Mesenteric fat pad (tissue), 1 donor: ENCODE results near the gene BID. TPM values are rescaled to one million over a fixed set of nuclear protein-coding genes. Genes with fewer than 3 reads are reported as not detected.
"Not testable (repeated sequence)": the region's sequence is repeated elsewhere in the genome, so short reads cannot be mapped to it uniquely, and the experiment has no call there.

ENCODE experiments used
- DNase-seq: peaks from one replicate; pipeline ENCODE4 v3.0.0-alpha.2; 2020; ENCODE audit warnings: low spot score
- microRNA-seq: library from miRNA; unstranded; fragments of <30 nt; microRNA quantifications from one replicate; pipeline ENCODE4 v1.2.0, GENCODE V29; 2020; ENCODE audit warnings: borderline number of aligned reads
- total RNA-seq: library from RNA; stranded (reverse); fragmentation: NEBNext Ultra II Directional; extraction: Animal tissue kit (Norgen Biotek cat#: 25700); gene quantifications from one replicate; pipeline ENCODE4 v1.2.1, GENCODE V29; 2021
- donor health status: DM: yes; HTN: yes; CAD: no.

Gene BID
- total RNA-seq, 1 donor from 2014 or later: 30.6 TPM

GRCh38 chr22:17706947-17707346 is 67.3 kb downstream of the BID start:
- DNase-seq: no peak

- DNase-seq: no peak
Observed at GRCh38 chr22:17705951-17706900, 68.0 kb downstream of the BID start.

DNA sequence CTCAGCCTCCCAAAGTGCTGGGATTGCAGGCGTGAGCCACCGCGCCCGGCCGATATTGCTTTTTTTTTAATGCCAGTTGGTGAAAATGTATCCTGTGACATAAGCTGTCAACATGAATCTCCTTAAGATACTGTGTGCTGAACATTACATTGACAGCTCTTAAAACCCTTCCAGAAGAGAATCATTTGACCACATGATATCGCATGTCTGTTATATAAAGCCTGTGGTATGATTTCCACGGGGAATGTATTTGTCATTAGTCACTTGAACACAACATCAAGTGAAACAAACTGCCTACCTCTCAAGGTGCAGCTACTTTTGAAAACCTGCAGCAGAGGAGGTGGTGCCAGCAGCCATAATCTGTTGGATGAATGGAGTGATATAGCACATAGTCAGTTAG is 68.7 kb downstream of the BID start:
- no peak for DNase-seq

DNA sequence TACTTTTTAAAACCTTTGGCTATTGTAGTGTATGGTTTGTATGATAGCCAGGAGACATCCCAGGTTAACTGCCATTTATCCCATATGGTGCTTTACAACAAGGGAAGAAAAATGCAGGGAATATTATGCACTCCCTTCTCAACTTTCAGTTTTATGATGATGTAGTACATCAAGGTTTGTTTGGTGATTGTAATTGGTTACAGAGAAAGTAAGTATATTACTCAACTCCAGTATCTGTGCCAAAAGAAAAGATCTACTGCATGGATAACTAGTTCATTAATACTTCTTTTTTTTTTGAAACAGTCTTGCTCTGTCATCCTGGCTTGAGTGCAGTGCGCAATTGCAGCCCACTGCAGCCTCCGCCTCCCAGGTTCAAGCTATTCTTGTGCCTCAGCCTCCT is 70.5 kb downstream of the BID start:
- DNase-seq: no peak

- DNase-seq: no peak
Observed at GRCh38 chr22:17700778-17701177, 73.5 kb downstream of the BID start.

DNA sequence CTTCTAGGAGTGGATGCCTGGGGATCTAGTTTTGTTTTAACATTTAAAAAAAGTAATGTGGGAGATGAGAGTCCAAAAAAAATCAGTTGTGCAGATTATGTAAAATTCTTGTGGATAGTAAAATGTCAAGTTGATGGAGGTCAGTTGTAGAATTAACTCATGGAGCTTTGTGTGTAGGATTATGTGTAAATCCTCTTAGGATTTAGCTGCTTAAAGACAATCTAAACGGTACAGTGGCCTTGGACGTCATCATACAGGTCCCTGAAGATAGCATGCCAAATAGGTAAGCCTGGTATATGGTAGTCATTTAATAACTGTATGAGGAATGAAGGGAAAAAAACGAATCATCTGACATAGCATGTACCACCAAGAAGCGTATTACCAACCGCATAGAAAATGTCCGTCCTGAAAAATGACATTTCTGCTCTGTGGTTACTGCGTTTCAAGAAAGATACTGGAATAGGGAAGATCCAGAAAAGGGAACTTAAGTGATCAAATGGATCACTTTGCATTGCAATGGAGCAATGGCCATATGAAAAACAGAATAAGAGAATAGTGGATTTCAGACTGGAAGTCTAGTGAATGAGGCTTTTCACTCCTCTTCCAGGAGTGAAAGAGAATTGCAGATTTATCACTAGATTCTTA is 74.5 kb downstream of the BID start:
- DNase-seq: no peak

DNA sequence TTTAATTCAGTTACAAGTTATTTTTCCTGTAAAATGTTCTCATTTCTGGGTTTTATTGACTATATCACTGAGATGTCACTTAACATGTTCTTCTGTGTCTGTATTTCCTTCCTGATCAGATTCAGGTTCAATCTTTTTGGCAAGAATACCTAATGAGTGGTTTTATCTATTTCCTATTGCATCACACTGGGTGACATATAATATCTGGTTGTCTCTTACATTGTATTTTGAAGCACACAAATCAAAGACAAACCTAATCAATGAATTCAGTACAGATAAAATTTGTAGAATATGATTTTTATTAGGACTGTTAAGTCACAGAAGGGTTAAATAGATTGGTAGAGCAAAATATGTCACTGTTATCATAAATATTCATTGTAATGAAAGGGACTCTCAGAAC is 75.3 kb downstream of the BID start:
- no peak for DNase-seq

DNA sequence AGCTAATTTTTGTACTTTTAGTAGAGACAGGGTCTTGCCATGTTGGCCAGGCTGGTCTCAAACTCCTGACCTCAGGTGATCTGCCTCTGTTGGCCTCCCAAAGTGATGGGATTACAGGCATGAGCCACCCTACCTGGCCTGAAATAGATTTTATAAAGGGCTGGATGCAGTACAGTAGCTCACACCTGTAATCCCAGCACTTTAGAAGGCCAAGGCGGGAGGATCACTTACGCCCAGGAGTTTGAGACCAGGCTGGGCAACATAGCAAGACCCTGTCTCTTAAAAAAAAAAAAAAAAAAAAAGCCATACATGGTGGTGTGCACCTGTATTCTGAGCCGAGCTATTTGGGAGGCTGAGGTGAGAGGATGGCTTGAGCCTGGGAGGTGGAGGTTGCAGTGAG is 76.0 kb downstream of the BID start:
- not testable (repeated sequence) for DNase-seq

DNA sequence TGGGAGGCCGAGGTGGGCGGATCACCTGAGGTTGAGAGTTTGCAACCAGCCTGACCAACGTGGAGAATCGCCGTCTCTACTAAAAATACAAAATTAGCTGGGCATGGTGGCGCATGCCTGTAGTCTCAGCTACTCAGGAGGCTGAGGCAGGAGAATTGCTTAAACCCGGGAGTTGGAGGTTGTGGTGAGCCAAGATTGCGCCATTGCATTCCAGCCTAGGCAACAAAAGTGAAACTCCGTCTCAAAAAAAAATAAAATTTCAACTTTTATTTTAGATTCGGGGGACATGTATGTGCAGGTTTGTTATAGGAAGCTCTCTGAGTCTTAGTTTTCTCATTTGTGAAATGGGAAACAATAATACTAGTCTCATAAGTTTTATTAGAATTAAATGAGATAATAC is 77.1 kb downstream of the BID start:
- DNase-seq: not testable (repeated sequence)

DNA sequence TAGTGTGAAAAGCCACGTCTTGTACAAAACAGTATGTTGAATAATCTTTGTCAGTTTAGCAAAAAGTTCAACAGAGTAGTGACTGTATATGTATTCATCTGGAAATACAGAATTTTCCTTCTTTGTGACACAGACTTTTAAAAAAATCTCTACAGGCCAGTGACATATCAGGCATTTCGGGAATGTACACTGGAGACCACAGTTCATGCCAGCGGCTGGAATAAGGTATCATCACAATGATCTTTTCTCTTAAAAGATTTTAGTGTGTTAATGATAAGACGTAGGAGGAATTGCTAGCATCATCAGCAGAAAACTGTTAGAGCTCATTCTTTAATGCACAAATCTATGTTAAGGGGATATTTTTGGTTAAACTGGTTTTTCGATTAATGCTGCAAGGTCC is 78.3 kb downstream of the BID start:
- no peak for DNase-seq

DNA sequence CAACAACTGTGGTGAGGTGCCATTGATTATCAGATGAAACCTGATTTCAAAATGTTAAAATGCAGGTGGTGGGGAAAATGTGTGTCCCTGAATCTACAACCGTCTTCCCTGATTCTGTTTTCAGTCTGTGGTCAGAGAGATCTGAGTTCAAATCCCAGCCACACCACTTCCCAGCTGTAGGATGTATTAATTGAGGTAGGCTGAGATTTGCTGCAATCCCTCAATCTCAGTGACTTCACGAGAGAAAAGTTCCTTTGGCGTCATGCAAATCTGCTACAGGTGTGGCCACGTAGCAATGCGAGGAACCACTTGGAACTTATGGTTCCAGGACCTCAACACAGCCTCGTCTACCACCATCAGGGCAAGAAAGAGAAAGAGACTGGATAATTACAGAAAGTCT is 79.5 kb downstream of the BID start:
- no peak for DNase-seq

DNA sequence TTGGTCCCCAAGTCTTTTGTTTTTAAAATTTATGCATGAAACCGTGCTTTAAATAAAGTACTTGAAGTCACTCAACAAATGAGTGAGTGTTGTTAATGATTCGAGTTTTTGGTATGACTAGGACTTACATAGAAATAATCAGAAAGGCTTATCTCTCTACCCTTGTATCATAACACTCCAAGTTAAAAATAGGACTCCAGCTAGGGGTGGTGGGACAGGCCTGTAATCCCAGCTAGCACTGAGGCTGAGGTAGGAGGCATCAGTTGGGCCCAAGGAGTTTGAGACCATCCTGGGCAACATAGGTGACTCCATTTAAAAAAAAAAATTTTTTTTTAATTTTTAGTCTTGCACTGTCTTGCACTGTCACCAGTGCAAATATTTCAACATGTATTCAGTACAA is 80.1 kb downstream of the BID start:
- DNase-seq: no peak

DNA sequence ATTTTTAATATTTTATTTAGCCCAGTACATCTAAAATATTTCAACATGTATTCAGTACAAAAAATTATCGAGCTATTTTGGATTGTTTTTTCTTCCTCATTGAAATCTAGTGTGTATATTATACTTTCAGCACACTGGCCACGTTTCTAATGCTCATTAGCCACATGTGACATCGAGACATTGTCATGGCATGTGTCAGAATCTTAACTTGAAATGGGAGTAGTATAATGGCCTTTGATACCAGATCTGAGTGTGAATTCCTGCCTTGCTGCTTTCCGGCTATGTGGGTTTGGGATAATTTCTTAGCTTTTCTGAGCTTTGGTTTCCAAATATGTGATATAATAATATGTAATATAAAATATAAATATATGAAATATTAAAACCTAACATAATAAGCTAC is 81.4 kb downstream of the BID start:
- no peak for DNase-seq

- DNase-seq: no peak
Observed at GRCh38 chr22:17684245-17684644, 90.0 kb downstream of the BID start.

Small RNA genes lying within 50 kb of the gene (microRNA-seq; reads per million reads assigned to microRNA genes)
- gene MIR3198-1: not detected

Other genes with a start within 250 kb of the BID start
- 8.4 TPM for gene SLC25A18, start 211.0 kb downstream of the BID start, total RNA-seq
- 122 TPM for gene ATP6V1E1, start 145.7 kb downstream of the BID start, total RNA-seq
- gene BCL2L13, start 135.7 kb downstream of the BID start, total RNA-seq: 63.3 TPM